MM.1S (cell line): ENCODE data around the gene SLC24A3.

Experiments used
- EZH2 ChIP-seq: fragments of 300-600 bp; sonication (generic); optimal IDR thresholded peaks from 2 replicates; pipeline ENCODE3; 2017; ENCODE audit warnings: low read depth, mild to moderate bottlenecking, antibody characterized with exemption, low read length, mixed read lengths
- EZH2phosphoT487 ChIP-seq: fragments of 300-600 bp; sonication (generic); IDR thresholded peaks from 2 replicates; pipeline ENCODE4 v1.6.1; 2018; ENCODE audit warnings: antibody characterized with exemption, low read length
- TF ChIP-seq, protein P1 (sequence below): fragments of 300-600 bp; sonication (generic); IDR thresholded peaks from 2 replicates; pipeline ENCODE4 v1.5.1; 2016; ENCODE audit warnings: antibody characterized with exemption, low read length, mixed read lengths

DNA sequence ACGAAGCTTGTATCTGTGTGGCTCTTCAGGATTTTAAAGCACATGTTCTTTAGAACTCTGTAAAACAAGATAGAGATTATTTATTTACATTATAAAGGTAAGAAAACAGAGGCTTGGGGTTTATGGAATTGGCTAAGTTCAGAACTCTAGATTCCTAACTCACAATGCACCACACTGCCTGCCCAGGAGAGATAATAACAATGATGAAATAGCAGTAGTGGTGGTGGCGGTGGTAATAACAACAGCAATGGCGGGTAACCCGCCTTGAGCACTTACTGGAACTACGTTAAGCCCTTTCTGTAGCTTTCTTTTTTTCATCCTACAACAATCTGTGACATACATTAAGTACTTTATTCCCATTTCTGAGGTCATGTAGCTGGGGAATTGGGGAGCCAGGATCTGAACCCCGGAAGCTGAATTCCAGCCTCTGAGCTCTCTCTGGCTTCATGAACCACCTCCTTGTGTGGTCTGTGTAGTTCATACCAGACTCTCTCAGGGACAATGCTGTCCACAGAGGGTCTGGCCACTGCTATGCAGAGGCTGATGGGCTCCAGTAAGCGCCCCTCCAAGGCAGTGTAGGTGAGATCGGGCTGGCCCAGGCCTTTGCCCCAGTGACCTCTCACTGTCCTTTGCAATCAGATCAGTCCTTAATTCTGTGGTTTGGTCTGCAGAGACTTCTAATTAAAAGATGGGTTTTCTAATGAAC is 260.9 kb downstream of the SLC24A3 start:
- TF ChIP-seq, protein P1, sequence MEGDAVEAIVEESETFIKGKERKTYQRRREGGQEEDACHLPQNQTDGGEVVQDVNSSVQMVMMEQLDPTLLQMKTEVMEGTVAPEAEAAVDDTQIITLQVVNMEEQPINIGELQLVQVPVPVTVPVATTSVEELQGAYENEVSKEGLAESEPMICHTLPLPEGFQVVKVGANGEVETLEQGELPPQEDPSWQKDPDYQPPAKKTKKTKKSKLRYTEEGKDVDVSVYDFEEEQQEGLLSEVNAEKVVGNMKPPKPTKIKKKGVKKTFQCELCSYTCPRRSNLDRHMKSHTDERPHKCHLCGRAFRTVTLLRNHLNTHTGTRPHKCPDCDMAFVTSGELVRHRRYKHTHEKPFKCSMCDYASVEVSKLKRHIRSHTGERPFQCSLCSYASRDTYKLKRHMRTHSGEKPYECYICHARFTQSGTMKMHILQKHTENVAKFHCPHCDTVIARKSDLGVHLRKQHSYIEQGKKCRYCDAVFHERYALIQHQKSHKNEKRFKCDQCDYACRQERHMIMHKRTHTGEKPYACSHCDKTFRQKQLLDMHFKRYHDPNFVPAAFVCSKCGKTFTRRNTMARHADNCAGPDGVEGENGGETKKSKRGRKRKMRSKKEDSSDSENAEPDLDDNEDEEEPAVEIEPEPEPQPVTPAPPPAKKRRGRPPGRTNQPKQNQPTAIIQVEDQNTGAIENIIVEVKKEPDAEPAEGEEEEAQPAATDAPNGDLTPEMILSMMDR, result no peak
- TF ChIP-seq EZH2phosphoT487 (no peak), EZH2 (no peak)
